Right lobe of liver (tissue), 6 donors: ENCODE data around the gene IL17C. TPM values are rescaled to one million over a fixed set of nuclear protein-coding genes. Genes with fewer than 3 reads are reported as not detected.
A peak's percentile ranks its signal among the peaks of the same experiment; 100 is the strongest.

Experiments
- ATAC-seq, 4 donors: fragments of 200-7000 bp; cut with Tn5 transposase; one replicate each; pipeline ENCODE4 v1.9.1; 2020; ENCODE audit warnings: mild to moderate bottlenecking in 4 of 4, moderate library complexity in 4 of 4
- DNase-seq, 3 donors: peaks; one replicate each; pipeline ENCODE4 v3.0.0-alpha.2; 2020
- H3K27ac ChIP-seq, 3 donors: fragments of 200-600 bp; one replicate each; pipeline ENCODE4 v1.8.0; 2022
- H3K27me3 ChIP-seq, 2 donors: fragments of 200-600 bp; one replicate each; pipeline ENCODE4 v1.8.0; 2022
- H3K36me3 ChIP-seq, 4 donors: fragments of 200-600 bp; sonication (generic) in 1 of 4; one replicate each; pipeline versions ENCODE4 v1.5.1 to v1.8.0; 2017 to 2022; ENCODE audit warnings: control low read depth in 1 of 4
- H3K4me1 ChIP-seq, 4 donors: fragments of 200-600 bp; sonication (generic) in 1 of 4; one replicate each; pipeline versions ENCODE4 v1.5.1 to v1.8.0; 2017 to 2022; ENCODE audit warnings: control low read depth in 1 of 4
- H3K4me3 ChIP-seq, 3 donors: fragments of 200-600 bp; one replicate each; pipeline ENCODE4 v1.8.0; 2022
- H3K9me3 ChIP-seq, 4 donors: fragments of 200-600 bp; sonication (generic) in 1 of 4; one replicate each; pipeline versions ENCODE4 v1.5.1 to v1.8.0; 2017 to 2022; ENCODE audit warnings: control low read depth in 1 of 4
- CTCF ChIP-seq, 4 donors: fragments of 200-600 bp in 3 of 4; fragments of 450-650 bp in 1 of 4; IDR thresholded peaks; one replicate each; pipeline versions ENCODE4 v1.5.1 to v1.8.0; 2016 to 2022; ENCODE audit warnings: antibody characterized with exemption in 4 of 4, mild to moderate bottlenecking in 2 of 4
- POLR2A ChIP-seq: fragments of 450-650 bp; IDR thresholded peaks from one replicate; pipeline ENCODE4 v1.6.1; 2017; ENCODE audit warnings: antibody characterized with exemption, mild to moderate bottlenecking
- WGBS: methylation state at CpG from one replicate; pipeline ENCODE4 v1.1.6; 2018; ENCODE audit warnings: low coverage, low lambda C conversion rate; ENCODE audit not compliant: insufficient coverage; ENCODE audit errors: missing lambda C conversion rate; 5-methylcytosine and 5-hydroxymethylcytosine counted together
- intact Hi-C, 2 donors: fragments of 100-400 bp; cut with DNase I; formaldehyde crosslinking; loops; one replicate each; pipeline versions ENCODE4 v1.11.2 to v1.14.1; 2022
- total RNA-seq, 6 experiments: library from RNA; depleted of rRNA in 2 of 6; stranded (reverse); fragments of >200 nt in 2 of 6; fragmentation: NEBNext Ultra II Directional in 3 of 6; extraction: Animal tissue kit (Norgen Biotek cat#: 25700) in 3 of 6; gene quantifications; one replicate each; pipeline versions ENCODE4 v1.1.0 to v1.2.4, GENCODE V29; 2016 to 2023
- donor health status: DM: no; HTN: yes; CAD: no.
- donor health status: DM: no; HTN: no; CAD: no.
- donor health status: DM: no; HTN: no; CAD: no.
- donor health status: DM: no; HTN: yes; CAD: no.
- donor health status: DM: no; HTN: yes; CAD: no.

IL17C gene
- total RNA-seq, 6 experiments from 2014 or later, result not detected

GRCh38 chr16:88613293-88613692, 25.1 kb upstream of the IL17C start:
- H3K4me3 ChIP-seq, result no peak overlapping the region
- intact Hi-C loops, result no loop called here
- ATAC-seq (no peak), DNase-seq (no peak)
- TF ChIP-seq CTCF (IDR thresholded peaks at IDR 0.05), result no peak
- 74% methylated on average over 8 of the region's 10 CpGs for WGBS
- no peaks in the 10 kb centered on the region for H3K9me3 ChIP-seq
- H3K27ac ChIP-seq, result no peak overlapping the region
- H3K36me3 ChIP-seq, result peaks cover 0 to 14% (median 8%) of the 10 kb centered on the region in 4 donors
- no peaks in the 10 kb centered on the region for H3K27me3 ChIP-seq
- peaks cover 0 to 30% (median 14%) of the 10 kb centered on the region in 4 donors for H3K4me1 ChIP-seq

- H3K9me3 ChIP-seq, result no peaks in the 10 kb centered on the region
- peaks cover 0 to 38% (median 21%) of the 10 kb centered on the region in 4 donors for H3K4me1 ChIP-seq
- DNase-seq, result no peak
- ATAC-seq, result no peak
- H3K36me3 ChIP-seq, result peaks cover 0 to 9% (median 5%) of the 10 kb centered on the region in 4 donors
- no peak overlapping the region for H3K4me3 ChIP-seq
- 86% methylated on average over 11 of the region's 19 CpGs for WGBS
- intact Hi-C loops, result no loop called here
- H3K27me3 ChIP-seq, result no peaks in the 10 kb centered on the region
- TF ChIP-seq POLR2A (no peak), CTCF (IDR thresholded peaks at IDR 0.05) (no peak)
- H3K27ac ChIP-seq, result no peak overlapping the region
Observed at GRCh38 chr16:88613911-88614817, 24.2 kb upstream of the IL17C start.

GRCh38 chr16:88614818-88615580, 23.4 kb upstream of the IL17C start:
- H3K4me1 ChIP-seq, result peaks cover 0 to 42% (median 22%) of the 10 kb centered on the region in 4 donors
- peaks cover 0 to 6% (median 3%) of the 10 kb centered on the region in 4 donors for H3K36me3 ChIP-seq
- no peak overlapping the region for H3K27ac ChIP-seq
- intact Hi-C loops, result no loop called here
- H3K4me3 ChIP-seq, result no peak overlapping the region
- TF ChIP-seq POLR2A, result no peak
- TF ChIP-seq CTCF (IDR thresholded peaks at IDR 0.05), result no peak
- no peak for DNase-seq
- no peaks in the 10 kb centered on the region for H3K27me3 ChIP-seq
- WGBS, result 91% methylated on average over 18 of the region's 19 CpGs
- no peaks in the 10 kb centered on the region for H3K9me3 ChIP-seq
- ATAC-seq, result no peak

GRCh38 chr16:88616320-88616719, 22.1 kb upstream of the IL17C start:
- Histone ChIP-seq H3K4me3 (no peak overlapping the region), H3K9me3 (no peaks in the 10 kb centered on the region), H3K27me3 (no peaks in the 10 kb centered on the region), H3K4me1 (peaks cover 0 to 42% (median 22%) of the 10 kb centered on the region in 4 donors), H3K36me3 (peaks cover 0 to 4% (median 0%) of the 10 kb centered on the region in 4 donors), H3K27ac (peak overlapping the region in 1 of 3 donors; percentile 47)
- DNase-seq (peak; percentile 91 to 93 (median 92)), ATAC-seq (peak; percentile 63 to 75 (median 74))
- intact Hi-C loops, result no loop called here
- 21% methylated on average over 12 of the region's 13 CpGs for WGBS
- TF ChIP-seq POLR2A, result no peak
- TF ChIP-seq CTCF (IDR thresholded peaks at IDR 0.05), result no peak
